ENCODE measurements around the gene ITGA1. TPM values are rescaled to one million over a fixed set of nuclear protein-coding genes. Genes with fewer than 3 reads are reported as not detected.

The ITGA1 gene
- total RNA-seq, 1 donor, result 31.8 TPM

DNA sequence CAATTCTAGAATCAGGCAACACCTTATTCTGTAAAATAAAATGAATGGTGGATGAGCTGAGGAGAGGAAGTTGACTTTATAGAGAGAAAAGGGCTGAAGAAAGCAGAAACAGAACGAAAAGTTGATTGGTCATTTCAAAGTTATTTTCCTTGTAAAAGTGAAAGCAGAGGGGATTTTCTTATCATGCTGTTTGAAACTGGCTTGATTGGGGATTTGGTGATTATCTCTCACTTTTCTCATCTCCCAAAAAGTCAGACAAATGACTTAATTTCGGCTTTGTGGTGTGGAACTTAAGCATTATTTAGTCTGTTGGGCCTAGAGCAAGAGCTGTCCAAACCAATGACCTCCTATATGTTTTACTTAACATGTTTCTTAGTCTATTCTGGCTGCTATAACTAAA, 141.0 kb downstream of the ITGA1 start:
- DNase-seq (ENCODE audit: insufficient read length, low spot score, missing footprints), result no peak
- Histone ChIP-seq H3K36me3 (ENCODE audit: insufficient read depth, low read length) (no peaks in the 10 kb centered on the region), H2AFZ (ENCODE audit: low read length) (peak overlapping the region; percentile 61), H3K4me1 (ENCODE audit: insufficient read depth, low read length) (no peaks in the 10 kb centered on the region), H3K9me3 (ENCODE audit: low read depth, low read length) (no peaks in the 10 kb centered on the region), H3K4me3 (ENCODE audit: insufficient read depth, low read length) (no peak overlapping the region), H3K27ac (ENCODE audit: low read depth, low read length) (no peak overlapping the region), H3K27me3 (ENCODE audit: insufficient read depth, low read length) (no peaks in the 10 kb centered on the region), H3K79me2 (ENCODE audit: insufficient read depth, low read length) (no peaks in the 10 kb centered on the region), H4K20me1 (ENCODE audit: insufficient read depth, low read length) (no peaks in the 10 kb centered on the region), H3K4me2 (ENCODE audit: insufficient read depth, low read length) (no peak overlapping the region)
- TF ChIP-seq, protein P1, sequence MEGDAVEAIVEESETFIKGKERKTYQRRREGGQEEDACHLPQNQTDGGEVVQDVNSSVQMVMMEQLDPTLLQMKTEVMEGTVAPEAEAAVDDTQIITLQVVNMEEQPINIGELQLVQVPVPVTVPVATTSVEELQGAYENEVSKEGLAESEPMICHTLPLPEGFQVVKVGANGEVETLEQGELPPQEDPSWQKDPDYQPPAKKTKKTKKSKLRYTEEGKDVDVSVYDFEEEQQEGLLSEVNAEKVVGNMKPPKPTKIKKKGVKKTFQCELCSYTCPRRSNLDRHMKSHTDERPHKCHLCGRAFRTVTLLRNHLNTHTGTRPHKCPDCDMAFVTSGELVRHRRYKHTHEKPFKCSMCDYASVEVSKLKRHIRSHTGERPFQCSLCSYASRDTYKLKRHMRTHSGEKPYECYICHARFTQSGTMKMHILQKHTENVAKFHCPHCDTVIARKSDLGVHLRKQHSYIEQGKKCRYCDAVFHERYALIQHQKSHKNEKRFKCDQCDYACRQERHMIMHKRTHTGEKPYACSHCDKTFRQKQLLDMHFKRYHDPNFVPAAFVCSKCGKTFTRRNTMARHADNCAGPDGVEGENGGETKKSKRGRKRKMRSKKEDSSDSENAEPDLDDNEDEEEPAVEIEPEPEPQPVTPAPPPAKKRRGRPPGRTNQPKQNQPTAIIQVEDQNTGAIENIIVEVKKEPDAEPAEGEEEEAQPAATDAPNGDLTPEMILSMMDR (IDR thresholded peaks at IDR 0.05; ENCODE audit: extremely low read depth, low read depth, low read length), result no peak

DNA sequence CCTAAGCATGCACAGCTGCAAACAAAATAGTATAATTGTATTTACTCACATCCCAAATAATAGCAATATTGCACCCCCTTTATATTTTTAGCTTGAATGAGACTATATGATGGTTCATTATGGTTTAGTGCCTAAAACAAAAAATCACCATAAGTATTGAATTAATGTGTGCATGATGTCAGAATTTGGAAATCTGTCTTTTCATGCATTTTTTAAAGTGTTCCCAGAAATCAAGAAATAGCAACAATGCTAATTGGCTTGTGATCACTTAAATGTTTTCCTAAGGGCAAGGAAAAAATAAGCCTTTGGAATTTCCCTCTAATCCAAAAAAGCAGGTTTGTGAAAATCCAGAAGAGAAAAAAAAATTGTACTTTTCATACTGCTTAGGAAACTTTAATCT, 150.5 kb downstream of the ITGA1 start:
- Histone ChIP-seq H3K9me3 (ENCODE audit: low read depth, low read length) (no peaks in the 10 kb centered on the region), H2AFZ (ENCODE audit: low read length) (no peak overlapping the region), H3K4me1 (ENCODE audit: insufficient read depth, low read length) (no peaks in the 10 kb centered on the region), H4K20me1 (ENCODE audit: insufficient read depth, low read length) (no peaks in the 10 kb centered on the region), H3K27ac (ENCODE audit: low read depth, low read length) (no peak overlapping the region), H3K36me3 (ENCODE audit: insufficient read depth, low read length) (no peaks in the 10 kb centered on the region), H3K4me3 (ENCODE audit: insufficient read depth, low read length) (no peak overlapping the region), H3K4me2 (ENCODE audit: insufficient read depth, low read length) (no peak overlapping the region), H3K79me2 (ENCODE audit: insufficient read depth, low read length) (no peaks in the 10 kb centered on the region), H3K27me3 (ENCODE audit: insufficient read depth, low read length) (no peaks in the 10 kb centered on the region)
- TF ChIP-seq, protein P1 (IDR thresholded peaks at IDR 0.05; ENCODE audit: extremely low read depth, low read depth, low read length), result no peak
- DNase-seq (ENCODE audit: insufficient read length, low spot score, missing footprints), result no peak

DNA sequence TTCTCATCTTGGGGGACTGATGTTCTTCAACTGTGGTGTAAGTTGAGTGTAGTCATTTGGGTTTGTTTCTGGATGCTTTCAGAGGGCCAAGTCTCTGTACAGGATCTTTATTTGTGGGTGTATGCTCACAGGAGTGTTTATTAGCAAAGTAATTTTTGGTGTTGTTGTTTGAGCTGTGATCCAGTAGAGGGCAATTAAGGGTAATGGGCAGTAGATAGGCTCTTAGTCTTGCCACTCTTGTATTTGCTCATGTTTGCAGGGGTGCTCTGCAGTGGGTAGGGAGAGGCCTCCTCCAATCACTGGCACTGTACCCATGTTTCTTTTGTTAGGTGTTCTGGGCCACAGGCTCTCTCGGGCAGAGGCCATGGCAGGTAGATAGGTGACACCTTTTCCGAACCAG, 155.6 kb downstream of the ITGA1 start:
- TF ChIP-seq, protein P1 (IDR thresholded peaks at IDR 0.05; ENCODE audit: extremely low read depth, low read depth, low read length), result peak; percentile 21

DNA sequence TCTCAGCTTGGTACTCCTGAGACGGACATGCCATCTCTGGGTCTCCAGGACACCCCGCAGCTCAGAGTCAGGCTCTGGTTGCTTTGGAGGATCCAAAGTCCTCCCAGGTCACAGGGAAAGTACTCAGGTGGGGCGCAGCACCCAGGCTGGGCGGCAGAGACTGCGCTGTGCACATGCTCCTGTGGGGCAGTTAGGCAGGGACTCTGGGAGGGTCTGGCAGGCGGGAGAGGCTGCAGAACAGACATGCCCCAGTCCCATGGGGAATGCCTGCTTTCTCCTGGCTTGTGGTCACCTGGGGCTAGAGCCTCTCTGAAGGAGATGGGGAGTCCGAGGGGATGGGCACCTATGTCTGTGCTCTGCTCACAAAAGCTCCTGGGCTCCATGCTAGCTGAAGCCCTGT, 156.1 kb downstream of the ITGA1 start:
- H3K36me3 ChIP-seq (ENCODE audit: insufficient read depth, low read length), result no peaks in the 10 kb centered on the region
- H3K4me2 ChIP-seq (ENCODE audit: insufficient read depth, low read length), result no peak overlapping the region
- H4K20me1 ChIP-seq (ENCODE audit: insufficient read depth, low read length), result no peaks in the 10 kb centered on the region
- no peaks in the 10 kb centered on the region for H3K79me2 ChIP-seq (ENCODE audit: insufficient read depth, low read length)
- no peak for DNase-seq (ENCODE audit: insufficient read length, low spot score, missing footprints)
- H3K27ac ChIP-seq (ENCODE audit: low read depth, low read length), result no peak overlapping the region
- H2AFZ ChIP-seq (ENCODE audit: low read length), result no peak overlapping the region
- peaks cover 9% of the 10 kb centered on the region for H3K4me1 ChIP-seq (ENCODE audit: insufficient read depth, low read length)
- TF ChIP-seq, protein P1 (IDR thresholded peaks at IDR 0.05; ENCODE audit: extremely low read depth, low read depth, low read length), result no peak
- no peaks in the 10 kb centered on the region for H3K9me3 ChIP-seq (ENCODE audit: low read depth, low read length)
- no peak overlapping the region for H3K4me3 ChIP-seq (ENCODE audit: insufficient read depth, low read length)
- H3K27me3 ChIP-seq (ENCODE audit: insufficient read depth, low read length), result no peaks in the 10 kb centered on the region

More for the DNA sequence above, 155.6 kb downstream of the ITGA1 start:
- Histone ChIP-seq H3K27me3 (ENCODE audit: insufficient read depth, low read length) (no peaks in the 10 kb centered on the region), H3K4me3 (ENCODE audit: insufficient read depth, low read length) (no peak overlapping the region), H3K79me2 (ENCODE audit: insufficient read depth, low read length) (no peaks in the 10 kb centered on the region), H3K4me2 (ENCODE audit: insufficient read depth, low read length) (no peak overlapping the region), H2AFZ (ENCODE audit: low read length) (no peak overlapping the region), H3K9me3 (ENCODE audit: low read depth, low read length) (no peaks in the 10 kb centered on the region), H3K36me3 (ENCODE audit: insufficient read depth, low read length) (no peaks in the 10 kb centered on the region), H4K20me1 (ENCODE audit: insufficient read depth, low read length) (no peaks in the 10 kb centered on the region), H3K27ac (ENCODE audit: low read depth, low read length) (no peak overlapping the region), H3K4me1 (ENCODE audit: insufficient read depth, low read length) (peaks cover 4% of the 10 kb centered on the region)
- DNase-seq (ENCODE audit: insufficient read length, low spot score, missing footprints), result peak; percentile 4

Data from osteoblast (primary cell).